Liver (tissue), 9 donors: Measurements from ENCODE around the gene HOXD11. TPM values are rescaled to one million over a fixed set of nuclear protein-coding genes. Genes with fewer than 3 reads are reported as not detected.
A peak's percentile ranks its signal among the peaks of the same experiment; 100 is the strongest.

ENCODE experiments used
- DNase-seq: peaks from one replicate; pipeline ENCODE4 v3.0.0-alpha.2; 2017; ENCODE audit warnings: low spot score
- H3K27ac ChIP-seq, 2 donors: one replicate each; pipeline ENCODE4 v1.7.0; 2013; ENCODE audit warnings: inconsistent platforms in 2 of 2, low read length in 2 of 2, control low read depth in 1 of 2, low read depth in 1 of 2, mild to moderate bottlenecking in 1 of 2
- H3K27me3 ChIP-seq, 4 donors: one replicate each; pipeline versions ENCODE4 v1.6.1 to v1.7.0; 2013; ENCODE audit warnings: low read length in 3 of 4, inconsistent platforms in 1 of 4, mild to moderate bottlenecking in 1 of 4, moderate library complexity in 1 of 4; ENCODE audit not compliant: control insufficient read depth in 4 of 4, insufficient read depth in 4 of 4
- H3K36me3 ChIP-seq, 4 donors: one replicate each; pipeline versions ENCODE4 v1.6.1 to v1.7.0; 2013; ENCODE audit warnings: low read length in 3 of 4, mild to moderate bottlenecking in 3 of 4, low read depth in 1 of 4, moderate library complexity in 1 of 4; ENCODE audit not compliant: control insufficient read depth in 4 of 4, insufficient read depth in 3 of 4
- H3K4me1 ChIP-seq, 4 donors: one replicate each; pipeline versions ENCODE4 v1.6.1 to v1.7.0; 2013; ENCODE audit warnings: low read length in 3 of 4, mild to moderate bottlenecking in 3 of 4, moderate library complexity in 1 of 4; ENCODE audit not compliant: control insufficient read depth in 4 of 4, insufficient read depth in 4 of 4
- H3K4me3 ChIP-seq, 3 donors: one replicate each; pipeline versions ENCODE4 v1.6.1 to v1.7.0; 2013; ENCODE audit warnings: low read length in 3 of 3, control low read depth in 1 of 3, low read depth in 1 of 3, mild to moderate bottlenecking in 1 of 3
- H3K9ac ChIP-seq, 2 donors: one replicate each; pipeline ENCODE4 v1.7.0; 2013; ENCODE audit warnings: low read length in 2 of 2, mild to moderate bottlenecking in 2 of 2, moderate library complexity in 2 of 2, control low read depth in 1 of 2, low read depth in 1 of 2
- H3K9me3 ChIP-seq, 4 donors: one replicate each; pipeline versions ENCODE4 v1.6.1 to v1.7.0; 2013; ENCODE audit warnings: low read length in 3 of 4; ENCODE audit not compliant: control insufficient read depth in 4 of 4
- ATF3 ChIP-seq: IDR thresholded peaks from 2 replicates; pipeline ENCODE4 v1.6.1; 2016; ENCODE audit warnings: antibody characterized with exemption
- CTCF ChIP-seq: fragments of 150-350 bp; IDR thresholded peaks from 2 replicates; pipeline ENCODE4 v1.5.1; 2017; ENCODE audit warnings: improper control_type of control experiment, low read depth, low read length; ENCODE audit not compliant: missing input control
- EGR1 ChIP-seq, 2 donors: IDR thresholded peaks; 2 replicates each; pipeline ENCODE4 v1.6.1; 2016 to 2018; ENCODE audit warnings: antibody characterized with exemption in 2 of 2, low read depth in 2 of 2
- FOXA1 ChIP-seq: IDR thresholded peaks from 2 replicates; pipeline ENCODE4 v1.6.1; 2016; ENCODE audit warnings: antibody characterized with exemption
- FOXA2 ChIP-seq: IDR thresholded peaks from 2 replicates; pipeline ENCODE4 v1.6.1; 2016; ENCODE audit warnings: antibody characterized with exemption
- GABPA ChIP-seq, 2 donors: IDR thresholded peaks in 1 of 2; conservative IDR thresholded peaks in 1 of 2; 2 replicates each; pipeline ENCODE4 v1.6.1; 2016; ENCODE audit warnings: antibody characterized with exemption in 2 of 2, mild to moderate bottlenecking in 1 of 2, moderate library complexity in 1 of 2
- HNF4A ChIP-seq, 2 donors: conservative IDR thresholded peaks; 2 replicates each; pipeline ENCODE4 v1.6.1; 2016; ENCODE audit warnings: antibody characterized with exemption in 2 of 2, mild to moderate bottlenecking in 2 of 2
- HNF4G ChIP-seq: IDR thresholded peaks from 2 replicates; pipeline ENCODE4 v1.6.1; 2016; ENCODE audit warnings: antibody characterized with exemption
- JUND ChIP-seq, 2 donors: IDR thresholded peaks; 2 replicates each; pipeline ENCODE4 v1.6.1; 2016; ENCODE audit warnings: antibody characterized with exemption in 2 of 2
- NR2F2 ChIP-seq: IDR thresholded peaks from 2 replicates; pipeline ENCODE4 v1.6.1; 2016; ENCODE audit warnings: antibody characterized with exemption
- RAD21 ChIP-seq, 2 donors: IDR thresholded peaks; 2 replicates each; pipeline ENCODE4 v1.6.1; 2016; ENCODE audit warnings: antibody characterized with exemption in 2 of 2, mild to moderate bottlenecking in 2 of 2
- REST ChIP-seq: IDR thresholded peaks from 2 replicates; pipeline ENCODE4 v1.6.1; 2016; ENCODE audit warnings: antibody characterized with exemption, mild to moderate bottlenecking
- RXRA ChIP-seq, 2 donors: IDR thresholded peaks; 2 replicates each; pipeline ENCODE4 v1.6.1; 2017 to 2018; ENCODE audit warnings: antibody characterized with exemption in 2 of 2, mild to moderate bottlenecking in 1 of 2
- TAF1 ChIP-seq: conservative IDR thresholded peaks from 2 replicates; pipeline ENCODE4 v1.6.1; 2016; ENCODE audit warnings: antibody characterized with exemption, mild to moderate bottlenecking
- YY1 ChIP-seq: IDR thresholded peaks from 2 replicates; pipeline ENCODE4 v1.6.1; 2016; ENCODE audit warnings: antibody characterized with exemption, mild to moderate bottlenecking
- WGBS: extraction: QIAGEN DNeasy Blood & Tissue Kit; methylation state at CpG from one replicate; pipeline ENCODE4 v1.1.7; 2013; 5-methylcytosine and 5-hydroxymethylcytosine counted together
- polyA plus RNA-seq, 2 donors: library from polyadenylated mRNA; stranded (reverse) in 1 of 2; unstranded in 1 of 2; fragments of 200-250 nt in 1 of 2; fragments of >200 nt in 1 of 2; fragmentation: Nextera tagmentation in 1 of 2; extraction: Ambion mirVana in 1 of 2; gene quantifications; one replicate each; pipeline versions ENCODE4 v1.2.1 to v1.2.3, GENCODE V29; 2013 to 2015
- total RNA-seq, 2 donors: library from RNA; depleted of rRNA; stranded (reverse); fragments of >200 nt; gene quantifications; one replicate each; pipeline ENCODE4 v1.2.3, GENCODE V29; 2014
- TF ChIP-seq, protein P1 (sequence below): IDR thresholded peaks from 2 replicates; pipeline ENCODE4 v1.6.1; 2016; ENCODE audit warnings: antibody characterized with exemption
- donor health status: healthy.
- donor health status: healthy.
- donor health status: healthy.
- donor health status: healthy.
- donor health status: healthy.

Gene HOXD11
- total and polyA plus RNA-seq, 4 donors, result not detected

DNA sequence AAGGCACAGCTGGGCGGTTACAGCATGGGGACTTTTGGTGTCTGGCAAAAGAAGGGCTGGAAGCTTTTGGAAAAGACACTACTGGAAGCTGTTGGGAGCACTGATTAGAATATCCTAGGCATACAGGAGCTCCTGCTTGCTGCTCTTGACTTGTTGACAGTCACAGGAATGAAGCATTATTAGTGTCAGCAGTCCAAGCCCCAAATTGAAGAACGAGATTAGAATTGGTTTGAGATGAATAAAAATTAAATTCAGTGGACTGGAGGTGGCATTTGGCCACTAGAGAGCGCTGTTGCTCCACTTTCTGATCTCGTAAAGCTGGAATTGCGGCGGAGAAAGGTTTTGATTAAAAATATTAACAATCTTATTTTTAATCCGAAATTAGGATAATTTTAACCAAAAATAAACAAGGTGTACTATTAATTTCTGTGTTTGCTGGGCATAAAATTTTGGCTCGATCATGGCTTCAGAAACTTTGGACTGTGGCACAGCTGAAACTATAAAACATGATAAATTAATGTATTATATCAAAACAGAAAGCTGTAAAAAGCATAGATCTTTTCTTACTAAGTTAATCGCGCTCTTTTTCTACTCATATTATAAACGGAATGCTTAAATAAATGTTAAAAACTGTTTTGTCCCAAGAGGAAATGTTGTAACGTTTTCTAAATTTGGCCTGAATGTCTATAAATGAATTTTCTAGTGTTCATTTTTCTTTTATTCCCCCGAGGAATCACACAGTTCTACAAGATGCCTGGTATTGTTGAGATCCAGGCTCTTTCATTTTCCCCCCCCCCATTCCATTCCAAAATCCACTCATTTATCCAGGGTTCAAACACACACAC, 20.1 kb downstream of the HOXD11 start:
- H3K9ac ChIP-seq, result no peak overlapping the region
- H3K4me1 ChIP-seq, result peaks cover 6 to 20% (median 13%) of the 10 kb centered on the region in 4 donors
- DNase-seq, result peak; percentile 76
- peaks cover 10 to 42% (median 25%) of the 10 kb centered on the region in 4 donors for H3K27me3 ChIP-seq
- TF ChIP-seq CTCF (peak; percentile 94), HNF4A (conservative IDR thresholded peaks at IDR 0.05) (no peak), REST (no peak), ATF3 (peak; percentile 31), TAF1 (no peak), HNF4G (no peak), FOXA1 (no peak), FOXA2 (no peak), EGR1 (IDR thresholded peaks at IDR 0.05; ENCODE audit: low read depth in 2 of 2) (no peak), RAD21 (IDR thresholded peaks at IDR 0.05) (peak; percentile 88 to 89), NR2F2 (no peak), RXRA (IDR thresholded peaks at IDR 0.05) (no peak), JUND (IDR thresholded peaks at IDR 0.05) (no peak), YY1 (no peak), GABPA (IDR thresholded peaks at IDR 0.05 in 1 of 2, conservative IDR thresholded peaks at IDR 0.05 in 1 of 2) (no peak)
- TF ChIP-seq, protein P1, sequence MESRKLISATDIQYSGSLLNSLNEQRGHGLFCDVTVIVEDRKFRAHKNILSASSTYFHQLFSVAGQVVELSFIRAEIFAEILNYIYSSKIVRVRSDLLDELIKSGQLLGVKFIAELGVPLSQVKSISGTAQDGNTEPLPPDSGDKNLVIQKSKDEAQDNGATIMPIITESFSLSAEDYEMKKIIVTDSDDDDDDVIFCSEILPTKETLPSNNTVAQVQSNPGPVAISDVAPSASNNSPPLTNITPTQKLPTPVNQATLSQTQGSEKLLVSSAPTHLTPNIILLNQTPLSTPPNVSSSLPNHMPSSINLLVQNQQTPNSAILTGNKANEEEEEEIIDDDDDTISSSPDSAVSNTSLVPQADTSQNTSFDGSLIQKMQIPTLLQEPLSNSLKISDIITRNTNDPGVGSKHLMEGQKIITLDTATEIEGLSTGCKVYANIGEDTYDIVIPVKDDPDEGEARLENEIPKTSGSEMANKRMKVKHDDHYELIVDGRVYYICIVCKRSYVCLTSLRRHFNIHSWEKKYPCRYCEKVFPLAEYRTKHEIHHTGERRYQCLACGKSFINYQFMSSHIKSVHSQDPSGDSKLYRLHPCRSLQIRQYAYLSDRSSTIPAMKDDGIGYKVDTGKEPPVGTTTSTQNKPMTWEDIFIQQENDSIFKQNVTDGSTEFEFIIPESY, result no peak
- no peaks in the 10 kb centered on the region for H3K36me3 ChIP-seq
- no peak overlapping the region for H3K4me3 ChIP-seq
- 3% methylated on average over 13 of the region's 13 CpGs for WGBS
- H3K27ac ChIP-seq, result no peak overlapping the region
- peaks cover 0 to 10% (median 0%) of the 10 kb centered on the region in 4 donors for H3K9me3 ChIP-seq
